Measurements from ENCODE around the gene MACF1. TPM values are rescaled to one million over a fixed set of nuclear protein-coding genes. Genes with fewer than 3 reads are reported as not detected.

Gene MACF1
- total RNA-seq, 1 donor from 2014 or later, result 694 TPM

DNA sequence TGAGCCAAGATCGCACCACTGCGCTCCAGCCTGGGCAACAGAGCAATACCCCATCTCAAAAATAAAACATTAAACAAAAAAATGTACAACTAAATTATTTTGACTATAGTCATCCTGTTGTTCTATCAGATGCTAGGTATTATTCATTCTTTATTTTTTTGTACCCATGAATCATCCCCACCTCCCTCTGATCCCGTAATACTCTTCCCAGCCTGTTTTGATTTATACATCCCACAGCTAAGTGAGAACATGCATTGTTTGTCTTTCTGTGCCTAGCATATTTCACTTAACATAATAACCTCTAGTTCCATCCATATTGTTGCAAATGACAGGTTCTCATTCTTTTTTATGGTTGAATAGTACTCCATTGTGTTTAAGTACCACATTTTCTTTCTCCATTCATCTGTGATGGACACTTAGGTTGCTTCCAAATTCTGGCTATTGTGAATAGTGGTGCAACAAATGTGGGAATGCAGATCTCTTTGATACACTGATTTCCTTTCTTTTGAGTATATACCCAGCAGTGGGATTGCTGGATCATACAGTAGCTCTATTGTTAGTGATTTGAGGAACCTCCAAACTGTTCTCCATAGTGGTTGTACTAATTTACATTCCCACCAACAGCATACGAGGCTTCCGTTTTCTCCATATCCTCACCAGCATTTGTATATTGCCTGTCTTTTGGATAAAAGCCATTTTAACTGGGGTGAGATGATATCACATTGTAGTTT is 84.4 kb downstream of the MACF1 start:
- Mint-ChIP-seq H3K36me3 (ENCODE audit: low read depth, unreplicated experiment) (peaks cover 36% of the 10 kb centered on the region), H3K27me3 (ENCODE audit: low read depth, unreplicated experiment) (no peaks in the 10 kb centered on the region), H3K4me3 (ENCODE audit: unreplicated experiment) (no peak overlapping the region), H3K4me1 (ENCODE audit: low read depth, unreplicated experiment) (peaks cover 17% of the 10 kb centered on the region), H3K9me3 (ENCODE audit: unreplicated experiment) (no peaks in the 10 kb centered on the region), H3K27ac (ENCODE audit: unreplicated experiment) (no peak overlapping the region)
- DNase-seq (ENCODE audit: low read depth) (no peak), FAIRE-seq (no peak)
- Histone ChIP-seq H4K20me1 (ENCODE audit: insufficient read depth, low read length) (peaks cover 27% of the 10 kb centered on the region), H2AFZ (ENCODE audit: low read depth, low read length) (no peak overlapping the region), H3K79me2 (ENCODE audit: insufficient read depth, low read length) (peaks cover 14% of the 10 kb centered on the region), H3K4me2 (ENCODE audit: low read length) (no peak overlapping the region), H3K27ac (ENCODE audit: low read depth, low read length) (peak overlapping the region; percentile 19), H3K9me3 (ENCODE audit: insufficient read depth, low read depth, low read length) (no peaks in the 10 kb centered on the region), H3K4me1 (ENCODE audit: insufficient read depth, low read length) (peaks cover 10% of the 10 kb centered on the region), H3K9ac (ENCODE audit: low read length) (no peak overlapping the region), H3K27me3 (ENCODE audit: insufficient read depth, low read length) (no peaks in the 10 kb centered on the region), H3K36me3 (ENCODE audit: insufficient read depth, low read length) (peaks cover 46% of the 10 kb centered on the region), H3K4me3 (ENCODE audit: insufficient read depth, low read depth, low read length) (no peak overlapping the region)
- TF ChIP-seq, protein P1, sequence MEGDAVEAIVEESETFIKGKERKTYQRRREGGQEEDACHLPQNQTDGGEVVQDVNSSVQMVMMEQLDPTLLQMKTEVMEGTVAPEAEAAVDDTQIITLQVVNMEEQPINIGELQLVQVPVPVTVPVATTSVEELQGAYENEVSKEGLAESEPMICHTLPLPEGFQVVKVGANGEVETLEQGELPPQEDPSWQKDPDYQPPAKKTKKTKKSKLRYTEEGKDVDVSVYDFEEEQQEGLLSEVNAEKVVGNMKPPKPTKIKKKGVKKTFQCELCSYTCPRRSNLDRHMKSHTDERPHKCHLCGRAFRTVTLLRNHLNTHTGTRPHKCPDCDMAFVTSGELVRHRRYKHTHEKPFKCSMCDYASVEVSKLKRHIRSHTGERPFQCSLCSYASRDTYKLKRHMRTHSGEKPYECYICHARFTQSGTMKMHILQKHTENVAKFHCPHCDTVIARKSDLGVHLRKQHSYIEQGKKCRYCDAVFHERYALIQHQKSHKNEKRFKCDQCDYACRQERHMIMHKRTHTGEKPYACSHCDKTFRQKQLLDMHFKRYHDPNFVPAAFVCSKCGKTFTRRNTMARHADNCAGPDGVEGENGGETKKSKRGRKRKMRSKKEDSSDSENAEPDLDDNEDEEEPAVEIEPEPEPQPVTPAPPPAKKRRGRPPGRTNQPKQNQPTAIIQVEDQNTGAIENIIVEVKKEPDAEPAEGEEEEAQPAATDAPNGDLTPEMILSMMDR (IDR thresholded peaks at IDR 0.05; ENCODE audit: insufficient read depth, low read depth, low read length), result no peak
- no peak for TF ChIP-seq EZH2 (IDR thresholded peaks at IDR 0.05; ENCODE audit: insufficient read depth, low read length)

DNA sequence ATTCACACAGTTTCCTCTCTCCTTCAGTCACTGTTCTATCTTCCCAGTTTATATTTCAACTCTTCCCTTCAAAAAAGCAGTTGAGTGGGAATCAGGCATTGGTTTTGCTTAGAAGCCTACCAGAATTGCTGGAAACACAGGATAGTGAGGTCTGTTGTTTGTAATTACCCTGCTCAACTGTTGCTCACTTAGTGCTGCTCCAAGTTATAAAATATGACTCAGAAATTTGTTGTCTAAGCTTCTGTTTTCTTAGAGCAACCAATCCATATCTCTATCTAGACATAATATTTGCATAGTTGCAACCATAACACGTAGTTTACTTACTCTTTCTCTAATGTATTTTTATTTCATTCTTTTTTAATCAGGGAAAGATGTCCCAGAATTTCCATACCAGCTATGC is 87.9 kb downstream of the MACF1 start:
- Mint-ChIP-seq H3K27me3 (ENCODE audit: low read depth, unreplicated experiment) (no peaks in the 10 kb centered on the region), H3K4me3 (ENCODE audit: unreplicated experiment) (no peak overlapping the region), H3K9me3 (ENCODE audit: unreplicated experiment) (no peaks in the 10 kb centered on the region), H3K36me3 (ENCODE audit: low read depth, unreplicated experiment) (peaks cover 45% of the 10 kb centered on the region), H3K27ac (ENCODE audit: unreplicated experiment) (no peak overlapping the region), H3K4me1 (ENCODE audit: low read depth, unreplicated experiment) (peaks cover 40% of the 10 kb centered on the region)
- DNase-seq (ENCODE audit: low read depth) (no peak), FAIRE-seq (no peak)
- Histone ChIP-seq H3K4me3 (ENCODE audit: insufficient read depth, low read depth, low read length) (no peak overlapping the region), H3K27me3 (ENCODE audit: insufficient read depth, low read length) (no peaks in the 10 kb centered on the region), H4K20me1 (ENCODE audit: insufficient read depth, low read length) (peaks cover 36% of the 10 kb centered on the region), H3K4me1 (ENCODE audit: insufficient read depth, low read length) (peaks cover 17% of the 10 kb centered on the region), H3K9me3 (ENCODE audit: insufficient read depth, low read depth, low read length) (no peaks in the 10 kb centered on the region), H3K4me2 (ENCODE audit: low read length) (no peak overlapping the region), H3K9ac (ENCODE audit: low read length) (no peak overlapping the region), H3K27ac (ENCODE audit: low read depth, low read length) (peak overlapping the region; percentile 42), H3K79me2 (ENCODE audit: insufficient read depth, low read length) (peaks cover 16% of the 10 kb centered on the region), H2AFZ (ENCODE audit: low read depth, low read length) (no peak overlapping the region), H3K36me3 (ENCODE audit: insufficient read depth, low read length) (peaks cover 43% of the 10 kb centered on the region)
- TF ChIP-seq EZH2 (IDR thresholded peaks at IDR 0.05; ENCODE audit: insufficient read depth, low read length), result no peak
- TF ChIP-seq, protein P1 (IDR thresholded peaks at IDR 0.05; ENCODE audit: insufficient read depth, low read depth, low read length), result no peak
